Measurements from ENCODE around the gene IGSF23. TPM values are rescaled to one million over a fixed set of nuclear protein-coding genes. Genes with fewer than 3 reads are reported as not detected.
"Not testable (repeated sequence)": the region's sequence is repeated elsewhere in the genome, so short reads cannot be mapped to it uniquely, and the experiment has no call there.

IGSF23 gene
- total and polyA plus RNA-seq, 3 donors from 2014 or later: 0.37 to 0.79 TPM; not detected in 1

- H3K4me1 ChIP-seq: no peaks in the 10 kb centered on the region
- H3K9me3 ChIP-seq: no peaks in the 10 kb centered on the region
- TF ChIP-seq POLR2A (IDR thresholded peaks at IDR 0.05) (no peak), CTCF (IDR thresholded peaks at IDR 0.05) (no peak)
- H3K36me3 ChIP-seq (ENCODE audit: low read depth, missing control alignments): no peaks in the 10 kb centered on the region
- H3K27ac ChIP-seq: no peak overlapping the region
- H3K27me3 ChIP-seq: no peaks in the 10 kb centered on the region
- H3K4me3 ChIP-seq: no peak overlapping the region
- WGBS, 2 donors: 60 to 70% methylated on average over 1 of the region's 1 CpG
- intact Hi-C loops (cut with DNase I; ENCODE audit: low total_unique reads): no loop called here
- no peak for DNase-seq
These were observed 12.8 kb downstream of the IGSF23 start for GRCh38 chr19:44626048-44626624.

DNA sequence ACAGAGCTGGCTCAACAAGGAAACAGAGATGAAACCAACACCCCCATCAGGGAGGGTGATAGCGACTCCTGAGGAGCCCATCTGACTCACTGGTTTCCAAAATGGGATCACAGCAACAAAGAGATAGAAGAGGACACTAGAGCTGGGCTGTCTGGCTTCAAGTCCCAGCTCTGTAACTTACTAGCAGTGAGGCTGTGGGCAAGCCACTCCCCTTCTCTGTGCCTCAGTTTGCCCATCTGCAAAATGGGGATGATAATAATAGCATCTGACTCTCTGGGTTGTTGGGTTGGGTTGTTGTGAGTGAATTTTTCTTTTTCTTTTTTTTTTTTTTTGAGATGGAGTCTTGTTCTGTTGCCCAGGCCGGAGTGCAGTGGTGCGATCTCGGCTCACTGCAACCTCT, 14.3 kb downstream of the IGSF23 start:
- H3K4me1 ChIP-seq: no peaks in the 10 kb centered on the region
- no peaks in the 10 kb centered on the region for H3K36me3 ChIP-seq (ENCODE audit: low read depth, missing control alignments)
- TF ChIP-seq POLR2A (IDR thresholded peaks at IDR 0.05): no peak
- no peak for TF ChIP-seq CTCF (IDR thresholded peaks at IDR 0.05)
- 89 to 96% methylated on average over 4 of the region's 4 CpGs for WGBS, 2 donors
- no peak for DNase-seq
- no peaks in the 10 kb centered on the region for H3K9me3 ChIP-seq
- intact Hi-C loops (cut with DNase I; ENCODE audit: low total_unique reads): no loop called here
- H3K4me3 ChIP-seq: no peak overlapping the region
- H3K27ac ChIP-seq: no peak overlapping the region
- no peaks in the 10 kb centered on the region for H3K27me3 ChIP-seq

- Histone ChIP-seq H3K27me3 (no peaks in the 10 kb centered on the region), H3K4me1 (no peaks in the 10 kb centered on the region), H3K9me3 (no peaks in the 10 kb centered on the region), H3K27ac (no peak overlapping the region), H3K36me3 (ENCODE audit: low read depth, missing control alignments) (no peaks in the 10 kb centered on the region), H3K4me3 (no peak overlapping the region)
- intact Hi-C loops (cut with DNase I; ENCODE audit: low total_unique reads): no loop called here
- 86 to 87% methylated on average over 3 of the region's 3 CpGs for WGBS, 2 donors
- TF ChIP-seq CTCF (IDR thresholded peaks at IDR 0.05) (no peak), POLR2A (IDR thresholded peaks at IDR 0.05) (no peak)
- DNase-seq: no peak
These were observed 15.4 kb downstream of the IGSF23 start for GRCh38 chr19:44628793-44629192.

- H3K4me3 ChIP-seq; H3K27me3 ChIP-seq; DNase-seq; H3K27ac ChIP-seq; H3K9me3 ChIP-seq; H3K36me3 ChIP-seq (ENCODE audit: low read depth, missing control alignments); intact Hi-C loops (cut with DNase I; ENCODE audit: low total_unique reads); H3K4me1 ChIP-seq: not testable (repeated sequence)
- 90 to 92% methylated on average over 8 of the region's 8 CpGs for WGBS, 2 donors
These were observed 18.2 kb downstream of the IGSF23 start for GRCh38 chr19:44631611-44632010.

- H3K27me3 ChIP-seq; intact Hi-C loops (cut with DNase I; ENCODE audit: low total_unique reads); H3K36me3 ChIP-seq (ENCODE audit: low read depth, missing control alignments); H3K4me3 ChIP-seq; H3K27ac ChIP-seq; DNase-seq; H3K9me3 ChIP-seq; H3K4me1 ChIP-seq: not testable (repeated sequence)
- 23 to 31% methylated on average over 5 of the region's 5 CpGs for WGBS, 2 donors
These were observed 20.7 kb downstream of the IGSF23 start for GRCh38 chr19:44634058-44634457.

DNA sequence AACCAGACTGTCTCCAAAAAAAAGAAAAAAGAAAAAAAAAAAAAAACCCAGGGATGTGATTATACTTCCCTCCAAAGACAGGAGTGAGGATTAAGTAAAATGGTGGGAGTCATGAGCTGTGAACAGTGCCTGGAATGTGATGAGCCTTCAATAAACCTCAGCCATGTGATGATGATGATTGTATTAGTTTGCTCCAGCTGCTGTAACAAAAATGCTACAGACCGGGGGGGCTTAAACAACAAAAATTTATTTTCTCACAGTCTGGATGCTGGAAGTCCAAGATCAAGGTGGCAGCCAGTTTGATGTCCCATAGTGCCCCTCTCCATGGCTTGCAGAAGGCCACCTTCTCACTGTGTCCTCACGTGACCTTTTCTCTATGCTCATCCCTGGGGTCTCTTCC, 21.4 kb downstream of the IGSF23 start:
- H3K36me3 ChIP-seq (ENCODE audit: low read depth, missing control alignments): no peaks in the 10 kb centered on the region
- intact Hi-C loops (cut with DNase I; ENCODE audit: low total_unique reads): no loop called here
- no peak overlapping the region for H3K4me3 ChIP-seq
- no peaks in the 10 kb centered on the region for H3K9me3 ChIP-seq
- no peak for TF ChIP-seq CTCF (IDR thresholded peaks at IDR 0.05)
- TF ChIP-seq POLR2A (IDR thresholded peaks at IDR 0.05): no peak
- DNase-seq: no peak
- WGBS, 2 donors: 91 to 97% methylated on average over 2 of the region's 2 CpGs
- no peak overlapping the region for H3K27ac ChIP-seq
- no peaks in the 10 kb centered on the region for H3K27me3 ChIP-seq
- H3K4me1 ChIP-seq: peaks cover 3% of the 10 kb centered on the region
